ENCODE data around the gene BMPR1B. TPM values are rescaled to one million over a fixed set of nuclear protein-coding genes. Genes with fewer than 3 reads are reported as not detected.

BMPR1B gene
- total and polyA plus RNA-seq, 2 of the 8 experiments (the other 6 are each of a cell fraction or from before 2014, with no cell fraction given) = 0.14 to 1.1 TPM

DNA sequence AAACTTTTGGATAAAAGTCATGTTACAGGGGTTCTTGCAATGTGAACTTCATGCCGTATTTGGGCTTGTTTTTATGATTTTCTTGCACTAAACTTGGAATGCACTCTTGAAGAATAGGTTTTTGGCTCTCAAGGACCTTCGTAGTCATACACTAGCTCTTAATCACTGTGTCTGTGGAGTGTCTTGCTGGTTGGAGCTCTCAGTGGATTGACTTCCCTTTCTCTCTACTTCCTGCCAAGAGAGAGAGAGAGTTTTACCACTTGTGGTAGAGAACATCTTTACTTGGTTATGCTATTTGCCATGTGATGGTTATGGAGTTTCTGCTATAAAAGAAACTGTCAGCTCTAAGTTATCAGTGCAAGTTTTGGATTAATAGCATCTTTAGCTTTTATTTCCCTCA lies 112.4 kb downstream of the BMPR1B start (continued):
- TF ChIP-seq CHD7 (IDR thresholded peaks at IDR 0.05; ENCODE audit: insufficient replicate concordance, low read length) (no peak), KDM5A (IDR thresholded peaks at IDR 0.05; ENCODE audit: low read length) (no peak), EP300 (IDR thresholded peaks at IDR 0.05; ENCODE audit: borderline replicate concordance in 1 of 2, low read depth in 2 of 2, low read length in 2 of 2) (no peak), RAD21 (IDR thresholded peaks at IDR 0.05 in 1 of 2, conservative IDR thresholded peaks at IDR 0.05 in 1 of 2; ENCODE audit: low read depth in 2 of 2, low read length in 2 of 2) (no peak), ASH2L (IDR thresholded peaks at IDR 0.05; ENCODE audit: low read length) (no peak), GTF2F1 (IDR thresholded peaks at IDR 0.05; ENCODE audit: borderline replicate concordance, low read depth, low read length) (no peak), TCF12 (IDR thresholded peaks at IDR 0.05; ENCODE audit: low read depth, low read length) (no peak), TAF7 (optimal IDR thresholded peaks at IDR 0.05; ENCODE audit: borderline replicate concordance, low read depth, low read length) (no peak), CHD1 (IDR thresholded peaks at IDR 0.05; ENCODE audit: low read depth, low read length) (no peak)

Data from H1 (cell line).